HG02981 (cell line): Measurements from ENCODE around the gene EID2B.

Source experiments
- ATAC-seq: cut with Tn5 transposase; IDR thresholded peaks from one replicate; pipeline ENCODE4 v1.9.1; 2021; ENCODE audit warnings: mild to moderate bottlenecking, moderate library complexity; ENCODE audit not compliant: unreplicated experiment

The EID2B gene

GRCh38 chr19:39499932-39500331 lies 32.7 kb downstream of the EID2B start:
- no peak for ATAC-seq

- ATAC-seq: no peak
These were observed 33.6 kb downstream of the EID2B start, which contains the start of gene DLL3 for GRCh38 chr19:39498798-39499642. Gene DLL3 (plus strand): TSS chr19:39498947. CDS start chr19:39498975, 28 bp downstream.

- ATAC-seq: no peak
These were observed 34.5 kb downstream of the EID2B start for GRCh38 chr19:39497996-39498797.

GRCh38 chr19:39497701-39497995 lies 35.0 kb downstream of the EID2B start:
- ATAC-seq: no peak

- no peak for ATAC-seq
These were observed 36.6 kb downstream of the EID2B start for GRCh38 chr19:39496063-39496462.

- ATAC-seq: no peak
These were observed 38.0 kb downstream of the EID2B start for GRCh38 chr19:39494661-39495060.

GRCh38 chr19:39492788-39493187 lies 39.9 kb downstream of the EID2B start:
- no peak for ATAC-seq

- no peak for ATAC-seq
These were observed 40.4 kb downstream of the EID2B start for GRCh38 chr19:39492225-39492624.

GRCh38 chr19:39489756-39490155 lies 42.9 kb downstream of the EID2B start:
- no peak for ATAC-seq

GRCh38 chr19:39483141-39483540 lies 49.5 kb downstream of the EID2B start:
- no peak for ATAC-seq

GRCh38 chr19:39481676-39482075 lies 51.0 kb downstream of the EID2B start:
- no peak for ATAC-seq

- ATAC-seq: no peak
These were observed 51.5 kb downstream of the EID2B start for GRCh38 chr19:39481229-39481545.
